Embryonic facial prominence (tissue), 1 donor: ENCODE data around the gene GLIS2.

Source experiments
- DNase-seq: peaks from one replicate; pipeline ENCODE4 v3.0.0-alpha.2; 2016; ENCODE audit errors: extremely low spot score

GLIS2 gene

GRCh38 chr16:4319454-4320421, 3.9 kb downstream of the GLIS2 start:
- no peak for DNase-seq

GRCh38 chr16:4320571-4321137, 4.8 kb downstream of the GLIS2 start:
- DNase-seq: no peak

GRCh38 chr16:4321286-4322120, 5.6 kb downstream of the GLIS2 start:
- DNase-seq: no peak

GRCh38 chr16:4322121-4323052, 6.5 kb downstream of the GLIS2 start:
- DNase-seq: no peak

- no peak for DNase-seq
These were observed 7.4 kb downstream of the GLIS2 start for GRCh38 chr16:4323071-4323844.

- DNase-seq: no peak
These were observed 8.1 kb downstream of the GLIS2 start for GRCh38 chr16:4323845-4324488.

- no peak for DNase-seq
These were observed 8.8 kb downstream of the GLIS2 start for GRCh38 chr16:4324492-4325252.

GRCh38 chr16:4325253-4325758, 9.4 kb downstream of the GLIS2 start:
- no peak for DNase-seq

GRCh38 chr16:4327386-4328045, 11.6 kb downstream of the GLIS2 start:
- DNase-seq: no peak

GRCh38 chr16:4328046-4328781, 12.3 kb downstream of the GLIS2 start:
- peak; percentile 45 for DNase-seq

GRCh38 chr16:4328782-4329775, 13.2 kb downstream of the GLIS2 start:
- DNase-seq: no peak

- no peak for DNase-seq
These were observed 14.5 kb downstream of the GLIS2 start for GRCh38 chr16:4330277-4330874.

GRCh38 chr16:4332083-4332482, 16.2 kb downstream of the GLIS2 start:
- DNase-seq: no peak

GRCh38 chr16:4332623-4333307, 16.9 kb downstream of the GLIS2 start:
- no peak for DNase-seq

GRCh38 chr16:4333308-4333638, 17.4 kb downstream of the GLIS2 start:
- DNase-seq: no peak
